ENCODE results near the gene FLOT1.

Gene FLOT1

GRCh38 chr6:30742316-30743098 lies at the start of gene FLOT1:
TSS of gene FLOT1 (minus strand) at chr6:30742687. CDS start at chr6:30742189, 498 bp downstream.
- peak; percentile 92 for DNase-seq (ENCODE audit: low spot score)

- DNase-seq (ENCODE audit: low spot score): no peak
Measured at GRCh38 chr6:30790724-30791383, 48.4 kb upstream of the FLOT1 start.

GRCh38 chr6:30789606-30790005 lies 47.1 kb upstream of the FLOT1 start:
- DNase-seq (ENCODE audit: low spot score): no peak

- no peak for DNase-seq (ENCODE audit: low spot score)
Measured at GRCh38 chr6:30787954-30788353, 45.5 kb upstream of the FLOT1 start.

- DNase-seq (ENCODE audit: low spot score): no peak
Measured at GRCh38 chr6:30782425-30783014, 40.0 kb upstream of the FLOT1 start.

GRCh38 chr6:30781743-30782424 lies 39.4 kb upstream of the FLOT1 start:
- peak; percentile 61 for DNase-seq (ENCODE audit: low spot score)

GRCh38 chr6:30781395-30781742 lies 38.9 kb upstream of the FLOT1 start:
- DNase-seq (ENCODE audit: low spot score): no peak

- no peak for DNase-seq (ENCODE audit: low spot score)
Measured at GRCh38 chr6:30780642-30780920, 38.1 kb upstream of the FLOT1 start.

GRCh38 chr6:30779850-30780641 lies 37.6 kb upstream of the FLOT1 start:
- no peak for DNase-seq (ENCODE audit: low spot score)

- no peak for DNase-seq (ENCODE audit: low spot score)
Measured at GRCh38 chr6:30778001-30778635, 35.6 kb upstream of the FLOT1 start.

- no peak for DNase-seq (ENCODE audit: low spot score)
Measured at GRCh38 chr6:30777155-30777485, 34.6 kb upstream of the FLOT1 start.

GRCh38 chr6:30776390-30777154 lies 34.1 kb upstream of the FLOT1 start:
- DNase-seq (ENCODE audit: low spot score): no peak

- DNase-seq (ENCODE audit: low spot score): no peak
Measured at GRCh38 chr6:30775104-30775503, 32.6 kb upstream of the FLOT1 start.

GRCh38 chr6:30774701-30775100 lies 32.2 kb upstream of the FLOT1 start:
- DNase-seq (ENCODE audit: low spot score): no peak

- DNase-seq (ENCODE audit: low spot score): no peak
Measured at GRCh38 chr6:30770592-30770991, 28.1 kb upstream of the FLOT1 start.

- DNase-seq (ENCODE audit: low spot score): no peak
Measured at GRCh38 chr6:30769853-30770524, 27.5 kb upstream of the FLOT1 start.

- DNase-seq (ENCODE audit: low spot score): no peak
Measured at GRCh38 chr6:30769088-30769852, 26.8 kb upstream of the FLOT1 start.

- DNase-seq (ENCODE audit: low spot score): no peak
Measured at GRCh38 chr6:30768634-30769087, 26.2 kb upstream of the FLOT1 start.

- no peak for DNase-seq (ENCODE audit: low spot score)
Measured at GRCh38 chr6:30767944-30768301, 25.4 kb upstream of the FLOT1 start.
